Thyroid gland (tissue), 4 donors: Measurements from ENCODE around the gene CLCF1. TPM values are rescaled to one million over a fixed set of nuclear protein-coding genes. Genes with fewer than 3 reads are reported as not detected.

Experiments used
- DNase-seq, 2 donors: peaks; one replicate each; pipeline ENCODE4 v3.0.0-alpha.2; 2019
- H3K27ac ChIP-seq, 3 donors: fragments of 200-600 bp; sonication (generic); 1 replicate in 2 of 3; 2 replicates in 1 of 3; pipeline ENCODE4 v1.5.1; 2016 to 2019; ENCODE audit warnings: mild to moderate bottlenecking in 1 of 3, moderate library complexity in 1 of 3
- H3K27me3 ChIP-seq: fragments of 200-600 bp; sonication (generic); one replicate; pipeline ENCODE4 v1.5.1; 2019
- H3K36me3 ChIP-seq, 2 donors: fragments of 200-600 bp; sonication (generic); one replicate each; pipeline ENCODE4 v1.5.1; 2016 to 2019
- H3K4me1 ChIP-seq, 2 donors: fragments of 200-600 bp; sonication (generic); one replicate each; pipeline ENCODE4 v1.5.1; 2017 to 2019
- H3K4me3 ChIP-seq, 3 donors: fragments of 200-600 bp; sonication (generic); replicated peaks in 1 of 3; 1 replicate in 2 of 3; 2 replicates in 1 of 3; pipeline ENCODE4 v1.5.1; 2016; ENCODE audit warnings: mild to moderate bottlenecking in 1 of 3
- H3K9me3 ChIP-seq: fragments of 200-600 bp; sonication (generic); one replicate; pipeline ENCODE4 v1.5.1; 2017
- POLR2A ChIP-seq, 2 donors: fragments of 450-650 bp; IDR thresholded peaks; one replicate each; pipeline ENCODE4 v1.6.1; 2017; ENCODE audit warnings: antibody characterized with exemption in 2 of 2, mild to moderate bottlenecking in 2 of 2, moderate library complexity in 1 of 2
- WGBS, 2 donors: methylation state at CpG; one replicate each; pipeline ENCODE4 v1.1.5; 2017; 5-methylcytosine and 5-hydroxymethylcytosine counted together
- intact Hi-C: fragments of 100-400 bp; cut with DNase I; formaldehyde crosslinking; loops from one replicate; pipeline ENCODE4 v1.15.1; 2023
- total RNA-seq, 4 donors: library from RNA; depleted of rRNA; stranded (reverse); fragments of >200 nt; gene quantifications; one replicate each; pipeline ENCODE4 v1.2.3, GENCODE V29; 2016
- TF ChIP-seq, protein P1 (sequence below), 6 experiments: fragments of 200-600 bp in 3 of 6; fragments of 450-650 bp in 3 of 6; sonication (generic) in 3 of 6; IDR thresholded peaks; one replicate each; pipeline ENCODE4 v1.5.1; 2016 to 2019; ENCODE audit warnings: antibody characterized with exemption in 6 of 6, mild to moderate bottlenecking in 2 of 6, inconsistent platforms in 1 of 6, moderate library complexity in 1 of 6

The CLCF1 gene
- total RNA-seq, 4 donors from 2014 or later, result 4.3 to 9.4 (median 6.9) TPM

DNA sequence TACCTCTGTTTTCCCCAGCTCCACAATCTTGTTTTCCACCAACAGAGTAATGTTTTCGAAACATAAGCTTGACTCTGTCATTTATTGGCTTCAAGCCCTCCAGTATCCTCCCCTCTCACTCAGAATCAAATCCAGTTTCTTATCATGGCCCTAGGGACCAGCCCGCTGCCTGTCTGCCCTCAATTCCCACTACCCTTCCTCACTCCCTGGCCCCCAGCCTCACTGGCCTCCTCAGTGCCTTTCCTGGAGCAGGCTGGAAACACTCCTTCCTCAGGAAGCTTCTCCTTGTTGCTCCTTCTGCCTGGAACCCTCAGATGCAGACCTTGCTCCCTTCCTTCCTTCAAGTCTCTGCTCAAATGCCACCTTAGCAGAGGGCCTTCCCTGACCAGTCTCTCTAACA is 23.9 kb downstream of the CLCF1 start:
- intact Hi-C loops, result loop anchor here (5.0 kb wide), 1 partner anchor 33 kb away; no protein-coding TSS in a partner anchor
- Histone ChIP-seq H3K9me3 (no peaks in the 10 kb centered on the region), H3K27me3 (no peaks in the 10 kb centered on the region), H3K4me1 (peaks cover 27 to 41% of the 10 kb centered on the region in 2 donors), H3K36me3 (no peaks in the 10 kb centered on the region), H3K4me3 (no peak overlapping the region), H3K27ac (no peak overlapping the region)
- WGBS, 2 donors, result 78 to 89% methylated on average over 2 of the region's 2 CpGs
- TF ChIP-seq, protein P1, sequence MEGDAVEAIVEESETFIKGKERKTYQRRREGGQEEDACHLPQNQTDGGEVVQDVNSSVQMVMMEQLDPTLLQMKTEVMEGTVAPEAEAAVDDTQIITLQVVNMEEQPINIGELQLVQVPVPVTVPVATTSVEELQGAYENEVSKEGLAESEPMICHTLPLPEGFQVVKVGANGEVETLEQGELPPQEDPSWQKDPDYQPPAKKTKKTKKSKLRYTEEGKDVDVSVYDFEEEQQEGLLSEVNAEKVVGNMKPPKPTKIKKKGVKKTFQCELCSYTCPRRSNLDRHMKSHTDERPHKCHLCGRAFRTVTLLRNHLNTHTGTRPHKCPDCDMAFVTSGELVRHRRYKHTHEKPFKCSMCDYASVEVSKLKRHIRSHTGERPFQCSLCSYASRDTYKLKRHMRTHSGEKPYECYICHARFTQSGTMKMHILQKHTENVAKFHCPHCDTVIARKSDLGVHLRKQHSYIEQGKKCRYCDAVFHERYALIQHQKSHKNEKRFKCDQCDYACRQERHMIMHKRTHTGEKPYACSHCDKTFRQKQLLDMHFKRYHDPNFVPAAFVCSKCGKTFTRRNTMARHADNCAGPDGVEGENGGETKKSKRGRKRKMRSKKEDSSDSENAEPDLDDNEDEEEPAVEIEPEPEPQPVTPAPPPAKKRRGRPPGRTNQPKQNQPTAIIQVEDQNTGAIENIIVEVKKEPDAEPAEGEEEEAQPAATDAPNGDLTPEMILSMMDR (IDR thresholded peaks at IDR 0.05), result no peak
- TF ChIP-seq POLR2A (IDR thresholded peaks at IDR 0.05), result no peak
- no peak for DNase-seq

DNA sequence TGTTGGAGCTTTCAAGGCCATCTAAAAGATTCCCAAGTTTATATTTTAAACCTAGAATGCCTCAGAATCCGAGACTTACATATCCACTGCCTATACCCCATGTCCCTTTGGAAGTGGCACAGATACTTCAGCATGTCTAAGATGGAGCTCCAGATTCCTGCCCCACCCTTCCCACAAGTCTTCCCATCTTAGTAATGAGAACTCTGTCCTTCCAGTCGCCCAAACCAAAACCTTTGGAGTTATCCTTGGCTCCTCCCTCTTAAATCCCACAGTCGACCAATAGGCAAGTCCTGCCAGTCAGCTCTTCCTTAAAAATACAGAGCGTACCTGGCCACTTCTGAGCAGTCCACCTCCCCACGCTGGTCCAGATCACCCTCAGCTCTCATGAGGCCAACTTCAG is 24.4 kb downstream of the CLCF1 start:
- no peaks in the 10 kb centered on the region for H3K36me3 ChIP-seq
- intact Hi-C loops, result loop anchor here (5.0 kb wide), 1 partner anchor 33 kb away; no protein-coding TSS in a partner anchor
- DNase-seq, result no peak
- no peak for TF ChIP-seq POLR2A (IDR thresholded peaks at IDR 0.05)
- TF ChIP-seq, protein P1 (IDR thresholded peaks at IDR 0.05), result no peak
- peaks cover 24 to 37% of the 10 kb centered on the region in 2 donors for H3K4me1 ChIP-seq
- no peak overlapping the region for H3K4me3 ChIP-seq
- H3K27ac ChIP-seq, result no peak overlapping the region
- 75 to 76% methylated on average over 5 of the region's 5 CpGs for WGBS, 2 donors
- no peaks in the 10 kb centered on the region for H3K9me3 ChIP-seq
- no peaks in the 10 kb centered on the region for H3K27me3 ChIP-seq

DNA sequence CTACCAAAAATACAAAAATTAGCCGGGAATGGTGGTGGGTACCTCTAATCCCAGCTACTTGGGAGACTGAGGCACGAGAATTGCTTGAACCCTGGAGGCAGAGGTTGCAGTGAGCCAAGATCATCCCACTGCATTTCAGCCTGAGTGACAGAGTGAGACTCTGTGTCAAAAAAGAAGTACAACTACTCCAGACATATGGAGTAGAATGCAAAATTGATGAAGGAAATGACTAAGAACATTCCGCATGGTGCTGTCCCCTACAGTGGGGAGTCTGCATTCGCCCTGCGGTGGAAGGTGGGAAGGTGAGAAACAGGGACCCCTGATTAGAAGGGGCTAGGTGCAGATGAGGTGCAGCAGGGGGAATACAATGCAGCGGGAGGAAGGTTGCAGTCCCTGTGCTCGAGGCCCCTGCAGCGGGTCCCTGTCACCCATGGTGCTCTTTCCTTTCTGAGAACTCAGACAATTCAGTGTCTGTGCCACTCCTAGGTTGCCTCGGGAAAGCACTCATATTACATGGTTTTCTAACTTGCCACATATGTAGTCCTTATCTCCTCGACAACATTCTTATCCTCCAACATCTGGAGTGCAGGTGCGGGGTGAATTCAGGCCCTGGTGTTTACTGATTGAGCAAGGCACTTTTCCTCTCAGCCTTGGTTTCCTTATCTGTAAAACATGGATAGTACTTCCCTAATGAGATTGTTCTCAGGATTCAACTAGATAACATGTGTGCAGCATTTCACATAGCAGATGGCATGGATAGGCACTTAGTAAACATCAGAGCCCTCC is 25.2 kb downstream of the CLCF1 start:
- intact Hi-C loops, result loop anchor here (5.0 kb wide), 1 partner anchor 34 kb away; no protein-coding TSS in a partner anchor
- WGBS, 2 donors, result 76 to 89% methylated on average over 11 of the region's 11 CpGs

DNA sequence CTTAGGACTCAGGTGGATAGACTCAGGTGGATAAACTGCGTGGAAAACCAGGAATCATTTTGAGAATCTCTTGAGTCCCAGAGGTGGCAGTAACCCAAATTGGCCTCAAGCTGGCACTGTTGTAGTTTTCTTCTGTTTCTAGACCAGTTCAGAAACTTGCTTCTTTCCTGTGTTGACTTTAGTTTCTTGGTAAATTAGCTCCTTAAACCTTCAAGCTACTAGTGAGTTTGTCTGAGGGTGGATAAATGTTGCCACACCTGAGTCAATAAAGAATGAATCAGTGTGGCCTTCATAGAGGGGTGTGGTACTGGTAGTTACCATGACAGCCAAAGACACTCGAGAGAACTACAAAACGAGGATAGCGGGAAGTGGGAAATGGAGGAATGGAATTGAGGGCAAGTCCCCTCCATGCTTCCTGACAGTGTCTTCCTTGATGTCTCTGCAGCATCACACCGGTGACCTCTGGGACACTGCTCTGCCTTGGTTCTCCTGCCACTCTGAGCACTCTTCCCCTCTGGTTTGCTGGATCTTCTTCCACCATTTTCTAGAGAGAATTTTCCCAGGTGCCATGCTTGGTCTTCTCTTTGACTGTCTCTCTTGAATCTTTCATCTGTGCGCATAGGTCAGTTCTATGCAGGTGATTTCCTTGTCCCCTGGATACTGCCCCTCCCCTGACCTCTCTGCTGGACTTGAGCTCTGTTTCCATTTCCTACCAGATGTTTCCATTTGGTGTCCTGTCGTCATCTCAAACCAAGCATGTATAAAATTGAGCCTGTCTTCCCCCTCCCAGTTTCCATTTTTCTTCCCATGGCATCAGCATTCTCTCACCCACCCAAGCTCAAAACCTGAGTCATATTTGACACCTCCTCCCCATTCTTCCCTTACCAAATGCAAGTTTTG is 27.2 kb downstream of the CLCF1 start:
- Histone ChIP-seq H3K27ac (peak overlapping the region in 1 of 3 donors; percentile 3), H3K4me3 (no peak overlapping the region), H3K9me3 (no peaks in the 10 kb centered on the region), H3K27me3 (no peaks in the 10 kb centered on the region), H3K4me1 (peaks cover 7 to 16% of the 10 kb centered on the region in 2 donors), H3K36me3 (no peaks in the 10 kb centered on the region)
- 61 to 62% methylated on average over 7 of the region's 7 CpGs for WGBS, 2 donors
- peak; percentile 54 to 58 for DNase-seq
- TF ChIP-seq POLR2A (IDR thresholded peaks at IDR 0.05), result no peak
- TF ChIP-seq, protein P1 (IDR thresholded peaks at IDR 0.05), result peak in 5 of 6 experiments; percentile 35 to 67 (median 65)
- intact Hi-C loops, result loop anchor here (5.0 kb wide), 1 partner anchor 36 kb away; no protein-coding TSS in a partner anchor

More for the DNA sequence above, 25.2 kb downstream of the CLCF1 start:
- Histone ChIP-seq H3K27me3 (no peaks in the 10 kb centered on the region), H3K4me1 (peaks cover 21 to 33% of the 10 kb centered on the region in 2 donors), H3K36me3 (no peaks in the 10 kb centered on the region), H3K27ac (no peak overlapping the region), H3K9me3 (no peaks in the 10 kb centered on the region), H3K4me3 (no peak overlapping the region)
- DNase-seq, result no peak
- no peak for TF ChIP-seq POLR2A (IDR thresholded peaks at IDR 0.05)
- TF ChIP-seq, protein P1 (IDR thresholded peaks at IDR 0.05), result no peak
